Measurements from ENCODE around the gene SDK2.
"Not testable (repeated sequence)": the region's sequence is repeated elsewhere in the genome, so short reads cannot be mapped to it uniquely, and the experiment has no call there.

The SDK2 gene

GRCh38 chr17:73462823-73463222, 181.4 kb downstream of the SDK2 start:
- no peak for DNase-seq
- in situ Hi-C loops (cut with HindIII; ENCODE audit: low pct_ligation_motif_present, low pct_unique_long_range_greater_than_20kb, low sequenced_read_pairs): no loop called here

DNA sequence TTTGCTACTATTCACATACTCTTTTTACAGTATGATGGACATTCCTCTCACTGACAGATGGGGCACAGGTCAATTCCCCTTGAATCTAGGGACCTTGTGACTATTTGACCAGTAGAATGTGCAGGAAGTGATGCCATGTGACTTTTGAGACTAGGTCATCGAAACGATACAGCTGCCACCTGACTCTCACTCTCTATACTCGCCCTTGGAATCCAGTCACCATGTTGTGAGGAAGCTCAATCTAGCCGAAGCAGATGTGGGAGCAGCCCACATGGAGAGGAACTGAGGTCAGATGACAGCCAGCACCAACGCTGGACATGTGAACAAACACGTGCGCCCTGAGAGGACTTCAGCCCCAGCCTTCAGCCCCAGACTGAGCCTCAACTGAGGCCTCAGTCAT, 184.3 kb downstream of the SDK2 start:
- in situ Hi-C loops (cut with HindIII; ENCODE audit: low pct_ligation_motif_present, low pct_unique_long_range_greater_than_20kb, low sequenced_read_pairs): no loop called here
- no peak for DNase-seq

- in situ Hi-C loops (cut with HindIII; ENCODE audit: low pct_ligation_motif_present, low pct_unique_long_range_greater_than_20kb, low sequenced_read_pairs): no loop called here
- no peak for DNase-seq
Measured at GRCh38 chr17:73455767-73456166, 188.5 kb downstream of the SDK2 start.

- in situ Hi-C loops (cut with HindIII; ENCODE audit: low pct_ligation_motif_present, low pct_unique_long_range_greater_than_20kb, low sequenced_read_pairs): no loop called here
- DNase-seq: no peak
Measured at GRCh38 chr17:73455050-73455687, 189.1 kb downstream of the SDK2 start.

- DNase-seq; in situ Hi-C loops (cut with HindIII; ENCODE audit: low pct_ligation_motif_present, low pct_unique_long_range_greater_than_20kb, low sequenced_read_pairs): not testable (repeated sequence)
Measured at GRCh38 chr17:73453494-73453893, 190.8 kb downstream of the SDK2 start.

GRCh38 chr17:73453090-73453489, 191.2 kb downstream of the SDK2 start:
- in situ Hi-C loops (cut with HindIII; ENCODE audit: low pct_ligation_motif_present, low pct_unique_long_range_greater_than_20kb, low sequenced_read_pairs): no loop called here
- DNase-seq: no peak

- DNase-seq: no peak
- in situ Hi-C loops (cut with HindIII; ENCODE audit: low pct_ligation_motif_present, low pct_unique_long_range_greater_than_20kb, low sequenced_read_pairs): no loop called here
Measured at GRCh38 chr17:73452009-73452408, 192.2 kb downstream of the SDK2 start.

DNA sequence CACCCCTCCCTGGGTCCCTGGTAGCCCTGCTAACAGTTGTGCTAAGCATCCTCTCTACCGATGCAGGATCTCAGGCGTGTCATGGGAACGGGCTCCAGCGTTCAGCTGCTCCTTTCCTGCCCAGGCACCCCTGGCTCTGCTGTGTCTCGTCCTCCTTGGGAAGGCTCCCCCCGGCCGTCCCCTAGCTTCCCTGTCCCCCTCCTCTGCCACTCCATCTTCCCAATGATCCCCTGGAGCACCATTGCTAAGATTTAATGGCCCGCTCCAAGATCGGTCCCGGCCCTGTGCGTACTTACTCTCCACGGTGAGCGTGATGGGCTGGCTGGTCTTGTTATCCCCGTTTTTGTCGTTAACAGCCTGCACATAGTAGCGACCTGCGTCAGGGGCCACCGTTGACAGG, 196.9 kb downstream of the SDK2 start:
- in situ Hi-C loops (cut with HindIII; ENCODE audit: low pct_ligation_motif_present, low pct_unique_long_range_greater_than_20kb, low sequenced_read_pairs): no loop called here
- no peak for DNase-seq

DNA sequence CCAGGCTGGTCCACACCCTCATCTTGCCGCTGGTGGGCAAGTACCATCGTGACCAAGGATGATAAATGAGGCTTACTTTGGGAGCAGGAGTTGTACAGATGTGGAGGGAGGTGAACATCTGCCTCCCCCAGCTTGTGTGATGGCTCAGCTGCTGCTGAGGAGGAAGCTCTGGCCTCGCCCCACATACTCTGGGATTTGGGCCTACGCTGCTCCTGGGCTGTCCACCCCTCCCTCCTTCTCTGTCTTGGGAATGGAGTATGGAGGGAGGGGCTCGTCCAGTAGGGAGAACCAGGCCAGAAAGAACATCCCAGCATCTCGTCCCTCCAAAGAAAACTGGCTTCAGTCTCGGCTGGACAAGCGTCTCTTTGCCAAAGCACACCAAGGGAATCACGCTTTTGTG, 197.6 kb downstream of the SDK2 start:
- no peak for DNase-seq
- in situ Hi-C loops (cut with HindIII; ENCODE audit: low pct_ligation_motif_present, low pct_unique_long_range_greater_than_20kb, low sequenced_read_pairs): no loop called here

GRCh38 chr17:73445466-73445865, 198.8 kb downstream of the SDK2 start:
- in situ Hi-C loops (cut with HindIII; ENCODE audit: low pct_ligation_motif_present, low pct_unique_long_range_greater_than_20kb, low sequenced_read_pairs): no loop called here

GRCh38 chr17:73444021-73444420, 200.2 kb downstream of the SDK2 start:
- DNase-seq: no peak
- in situ Hi-C loops (cut with HindIII; ENCODE audit: low pct_ligation_motif_present, low pct_unique_long_range_greater_than_20kb, low sequenced_read_pairs): no loop called here

More at GRCh38 chr17:73445466-73445865, 198.8 kb downstream of the SDK2 start:
- no peak for DNase-seq

GRCh38 chr17:73439597-73439996, 204.6 kb downstream of the SDK2 start:
- in situ Hi-C loops (cut with HindIII; ENCODE audit: low pct_ligation_motif_present, low pct_unique_long_range_greater_than_20kb, low sequenced_read_pairs): no loop called here
- no peak for DNase-seq

GRCh38 chr17:73437826-73438225, 206.4 kb downstream of the SDK2 start:
- no peak for DNase-seq
- in situ Hi-C loops (cut with HindIII; ENCODE audit: low pct_ligation_motif_present, low pct_unique_long_range_greater_than_20kb, low sequenced_read_pairs): no loop called here

- DNase-seq: no peak
- in situ Hi-C loops (cut with HindIII; ENCODE audit: low pct_ligation_motif_present, low pct_unique_long_range_greater_than_20kb, low sequenced_read_pairs): no loop called here
Measured at GRCh38 chr17:73436954-73437353, 207.3 kb downstream of the SDK2 start.

DNA sequence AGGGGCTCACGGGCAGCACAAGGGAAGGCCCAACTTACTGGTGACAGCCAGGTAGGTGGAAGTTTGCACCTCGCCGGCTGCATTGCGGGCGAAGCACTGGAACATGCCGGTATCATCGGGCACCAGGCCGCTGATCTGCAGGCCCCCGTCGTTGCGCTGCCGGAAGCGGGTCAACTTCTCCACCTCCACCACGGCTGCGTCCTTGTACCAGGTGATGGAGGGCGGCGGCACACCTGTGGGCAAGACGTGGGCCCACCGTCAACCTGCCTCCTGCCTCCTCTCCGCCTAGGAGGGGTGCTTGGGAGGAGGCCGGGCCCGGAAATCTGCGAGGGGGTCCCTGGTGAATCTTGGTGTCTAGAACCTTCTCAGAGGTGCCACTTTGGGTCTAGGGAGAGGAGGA, 208.8 kb downstream of the SDK2 start:
- in situ Hi-C loops (cut with HindIII; ENCODE audit: low pct_ligation_motif_present, low pct_unique_long_range_greater_than_20kb, low sequenced_read_pairs): no loop called here

DNA sequence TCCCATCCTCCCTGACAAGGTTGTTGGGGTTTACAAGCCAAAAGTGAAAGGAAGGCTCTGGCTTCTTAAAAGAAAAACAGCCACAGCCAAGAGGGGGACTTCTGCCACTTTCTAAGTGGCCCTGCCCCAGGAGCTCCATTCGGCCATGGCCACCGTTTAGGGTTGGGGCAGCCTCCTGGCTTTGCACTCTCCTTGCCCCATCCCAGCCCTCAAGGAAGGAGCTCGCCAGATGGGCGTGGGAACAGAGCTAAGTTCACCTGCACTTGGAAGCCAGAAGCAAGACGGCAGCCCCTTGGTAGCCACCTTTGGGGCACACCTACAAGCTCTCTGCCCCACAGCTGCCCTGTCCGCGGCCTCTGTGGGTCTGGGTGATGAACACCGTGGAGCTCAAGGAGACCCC, 210.1 kb downstream of the SDK2 start:
- in situ Hi-C loops (cut with HindIII; ENCODE audit: low pct_ligation_motif_present, low pct_unique_long_range_greater_than_20kb, low sequenced_read_pairs): no loop called here
- no peak for DNase-seq

More for the DNA sequence above, 208.8 kb downstream of the SDK2 start:
- DNase-seq: no peak

DNA sequence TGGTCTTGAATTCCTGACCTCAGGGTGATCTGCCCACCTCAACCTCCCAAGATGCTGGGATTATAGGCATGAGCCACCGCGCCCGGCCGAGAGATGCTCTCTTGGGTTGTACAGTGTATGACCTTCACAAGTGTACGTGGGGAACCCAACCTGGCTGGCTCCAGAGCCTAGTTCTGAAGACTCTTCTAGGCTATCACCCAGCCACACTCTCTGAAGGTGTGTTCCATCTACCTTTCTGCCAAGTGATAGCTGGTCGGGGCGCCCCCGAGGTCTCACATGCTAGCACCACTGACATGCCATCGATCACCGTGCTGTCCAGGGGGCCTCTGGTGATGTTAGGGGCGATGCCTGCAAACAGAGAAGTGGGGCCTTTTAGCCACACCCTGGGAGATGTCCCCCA, 210.7 kb downstream of the SDK2 start:
- in situ Hi-C loops (cut with HindIII; ENCODE audit: low pct_ligation_motif_present, low pct_unique_long_range_greater_than_20kb, low sequenced_read_pairs): no loop called here

GRCh38 chr17:73432624-73433190, 211.5 kb downstream of the SDK2 start:
- in situ Hi-C loops (cut with HindIII; ENCODE audit: low pct_ligation_motif_present, low pct_unique_long_range_greater_than_20kb, low sequenced_read_pairs): no loop called here
- DNase-seq: no peak

More for the DNA sequence above, 210.7 kb downstream of the SDK2 start:
- DNase-seq: no peak

- in situ Hi-C loops (cut with HindIII; ENCODE audit: low pct_ligation_motif_present, low pct_unique_long_range_greater_than_20kb, low sequenced_read_pairs): no loop called here
- no peak for DNase-seq
Measured at GRCh38 chr17:73431401-73432205, 212.6 kb downstream of the SDK2 start.

DNA sequence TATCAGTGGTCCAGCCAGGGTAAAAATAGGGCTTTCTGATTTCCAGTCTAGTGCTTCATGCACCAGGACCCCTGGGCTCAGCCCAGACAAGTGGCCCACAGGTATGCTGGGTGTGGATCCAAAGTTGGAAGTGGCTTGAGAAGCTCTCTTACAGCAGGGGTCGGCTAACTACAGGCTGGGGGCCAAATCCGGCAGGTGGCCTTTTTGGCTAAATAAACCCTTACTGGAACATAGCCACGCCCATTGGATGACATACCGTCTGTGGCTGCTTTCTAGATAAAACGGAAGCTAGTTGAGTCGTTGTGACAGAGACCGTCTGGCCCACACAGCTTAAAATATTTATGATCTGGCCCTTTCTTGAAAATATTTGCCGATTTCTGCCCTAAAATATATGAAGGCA, 213.4 kb downstream of the SDK2 start:
- no peak for DNase-seq

More for the DNA sequence above, 213.4 kb downstream of the SDK2 start:
- in situ Hi-C loops (cut with HindIII; ENCODE audit: low pct_ligation_motif_present, low pct_unique_long_range_greater_than_20kb, low sequenced_read_pairs): no loop called here
